Gastroesophageal sphincter (tissue), 4 donors: ENCODE data around the gene TNFSF4. TPM values are rescaled to one million over a fixed set of nuclear protein-coding genes. Genes with fewer than 3 reads are reported as not detected.

Experiments used
- ATAC-seq: fragments of 150-250 bp; one replicate; pipeline ENCODE4 v1.9.1; 2016; ENCODE audit warnings: mild to moderate bottlenecking, moderate library complexity
- H3K27ac ChIP-seq, 4 donors: fragments of 200-600 bp; sonication (generic) in 3 of 4; 1 replicate in 3 of 4; 2 replicates in 1 of 4; pipeline ENCODE4 v1.5.1; 2016 to 2019
- H3K27me3 ChIP-seq: fragments of 200-600 bp; sonication (generic); one replicate; pipeline ENCODE4 v1.5.1; 2019
- H3K36me3 ChIP-seq, 2 donors: fragments of 200-600 bp; sonication (generic); one replicate each; pipeline ENCODE4 v1.5.1; 2019; ENCODE audit warnings: control low read depth in 1 of 2
- H3K4me1 ChIP-seq, 3 donors: fragments of 200-600 bp; sonication (generic); 1 replicate in 2 of 3; 2 replicates in 1 of 3; pipeline ENCODE4 v1.5.1; 2016 to 2019; ENCODE audit warnings: control low read depth in 2 of 3
- H3K4me3 ChIP-seq, 2 donors: fragments of 200-600 bp; sonication (generic); one replicate each; pipeline ENCODE4 v1.5.1; 2019; ENCODE audit warnings: mild to moderate bottlenecking in 1 of 2, moderate library complexity in 1 of 2
- H3K9me3 ChIP-seq, 3 donors: fragments of 200-600 bp; sonication (generic); one replicate each; pipeline ENCODE4 v1.5.1; 2017 to 2019; ENCODE audit warnings: control low read depth in 2 of 3
- EP300 ChIP-seq: sonication (generic); formaldehyde crosslinking; IDR thresholded peaks from one replicate; pipeline ENCODE4 v1.6.1; 2017; ENCODE audit warnings: antibody characterized with exemption, mild to moderate bottlenecking
- POLR2A ChIP-seq, 2 donors: fragments of 450-650 bp; IDR thresholded peaks; one replicate each; pipeline ENCODE4 v1.6.1; 2017; ENCODE audit warnings: antibody characterized with exemption in 2 of 2, mild to moderate bottlenecking in 2 of 2, moderate library complexity in 1 of 2
- POLR2AphosphoS5 ChIP-seq: sonication (generic); formaldehyde crosslinking; IDR thresholded peaks from one replicate; pipeline ENCODE4 v1.6.1; 2017; ENCODE audit warnings: antibody characterized with exemption
- WGBS, 2 donors: methylation state at CpG; one replicate each; pipeline ENCODE4 v1.1.5; 2018; ENCODE audit warnings: low coverage in 1 of 2; 5-methylcytosine and 5-hydroxymethylcytosine counted together
- total RNA-seq, 4 donors: library from RNA; depleted of rRNA; stranded (reverse); fragments of >200 nt; gene quantifications; one replicate each; pipeline ENCODE4 v1.1.0, GENCODE V29; 2016
- TF ChIP-seq, protein P1 (sequence below), 4 experiments: fragments of 200-600 bp in 2 of 4; fragments of 450-650 bp in 2 of 4; sonication (generic) in 1 of 4; IDR thresholded peaks; one replicate each; pipeline ENCODE4 v1.5.1; 2017 to 2019; ENCODE audit warnings: antibody characterized with exemption in 4 of 4, mild to moderate bottlenecking in 2 of 4, moderate library complexity in 2 of 4

Gene TNFSF4
- total RNA-seq, 4 donors from 2014 or later, result 2.6 to 24.0 (median 4.4) TPM

GRCh38 chr1:173149887-173150286 lies 57.2 kb downstream of the TNFSF4 start:
- Histone ChIP-seq H3K36me3 (no peaks in the 10 kb centered on the region), H3K27ac (no peak overlapping the region), H3K4me3 (no peak overlapping the region), H3K4me1 (no peaks in the 10 kb centered on the region), H3K27me3 (no peaks in the 10 kb centered on the region), H3K9me3 (peaks cover 0 to 28% (median 0%) of the 10 kb centered on the region in 3 donors)
- no peak for TF ChIP-seq POLR2A (IDR thresholded peaks at IDR 0.05)
- TF ChIP-seq, protein P1, sequence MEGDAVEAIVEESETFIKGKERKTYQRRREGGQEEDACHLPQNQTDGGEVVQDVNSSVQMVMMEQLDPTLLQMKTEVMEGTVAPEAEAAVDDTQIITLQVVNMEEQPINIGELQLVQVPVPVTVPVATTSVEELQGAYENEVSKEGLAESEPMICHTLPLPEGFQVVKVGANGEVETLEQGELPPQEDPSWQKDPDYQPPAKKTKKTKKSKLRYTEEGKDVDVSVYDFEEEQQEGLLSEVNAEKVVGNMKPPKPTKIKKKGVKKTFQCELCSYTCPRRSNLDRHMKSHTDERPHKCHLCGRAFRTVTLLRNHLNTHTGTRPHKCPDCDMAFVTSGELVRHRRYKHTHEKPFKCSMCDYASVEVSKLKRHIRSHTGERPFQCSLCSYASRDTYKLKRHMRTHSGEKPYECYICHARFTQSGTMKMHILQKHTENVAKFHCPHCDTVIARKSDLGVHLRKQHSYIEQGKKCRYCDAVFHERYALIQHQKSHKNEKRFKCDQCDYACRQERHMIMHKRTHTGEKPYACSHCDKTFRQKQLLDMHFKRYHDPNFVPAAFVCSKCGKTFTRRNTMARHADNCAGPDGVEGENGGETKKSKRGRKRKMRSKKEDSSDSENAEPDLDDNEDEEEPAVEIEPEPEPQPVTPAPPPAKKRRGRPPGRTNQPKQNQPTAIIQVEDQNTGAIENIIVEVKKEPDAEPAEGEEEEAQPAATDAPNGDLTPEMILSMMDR (IDR thresholded peaks at IDR 0.05), result no peak
- no peak for TF ChIP-seq POLR2AphosphoS5
- TF ChIP-seq EP300, result no peak
- ATAC-seq, result peak; percentile 92
- 57 to 78% methylated on average over 2 of the region's 2 CpGs for WGBS, 2 donors

DNA sequence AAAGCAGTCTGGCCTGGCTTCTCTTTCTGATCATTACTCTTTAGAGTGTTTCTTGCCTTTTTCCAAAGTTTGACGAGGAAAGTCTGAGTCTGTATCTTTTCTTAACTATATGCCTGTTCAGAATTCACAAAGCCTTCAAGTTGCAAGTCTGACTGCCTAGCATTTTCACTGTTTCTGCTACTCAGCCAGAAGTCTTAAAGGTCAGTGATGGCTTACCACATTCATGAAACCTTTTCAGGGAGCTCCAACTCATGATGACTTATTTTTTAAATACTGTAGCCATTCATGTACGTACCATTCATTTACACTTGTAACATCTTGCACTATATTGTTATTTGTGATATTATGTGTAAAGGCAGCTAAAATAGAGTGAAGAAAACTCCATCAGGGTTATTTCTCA lies 58.2 kb downstream of the TNFSF4 start:
- H3K4me1 ChIP-seq, result no peaks in the 10 kb centered on the region
- WGBS, 2 donors, result 63 to 86% methylated on average over 2 of the region's 2 CpGs
- no peak for ATAC-seq
- H3K9me3 ChIP-seq, result peaks cover 0 to 23% (median 0%) of the 10 kb centered on the region in 3 donors
- no peak overlapping the region for H3K4me3 ChIP-seq
- no peaks in the 10 kb centered on the region for H3K27me3 ChIP-seq
- H3K36me3 ChIP-seq, result no peaks in the 10 kb centered on the region
- TF ChIP-seq EP300, result no peak
- no peak for TF ChIP-seq POLR2AphosphoS5
- H3K27ac ChIP-seq, result no peak overlapping the region

- H3K4me3 ChIP-seq, result no peak overlapping the region
These were observed 58.6 kb downstream of the TNFSF4 start for GRCh38 chr1:173148545-173148944.

GRCh38 chr1:173140733-173141132 lies 66.4 kb downstream of the TNFSF4 start:
- no peak overlapping the region for H3K27ac ChIP-seq
- peaks cover 0 to 30% (median 0%) of the 10 kb centered on the region in 3 donors for H3K9me3 ChIP-seq
- H3K36me3 ChIP-seq, result no peaks in the 10 kb centered on the region
- no peaks in the 10 kb centered on the region for H3K27me3 ChIP-seq
- H3K4me1 ChIP-seq, result no peaks in the 10 kb centered on the region
- H3K4me3 ChIP-seq, result no peak overlapping the region
- ATAC-seq, result no peak
- TF ChIP-seq, protein P1 (IDR thresholded peaks at IDR 0.05), result no peak
- no peak for TF ChIP-seq POLR2AphosphoS5
- 76 to 79% methylated on average over 2 of the region's 2 CpGs for WGBS, 2 donors

More at GRCh38 chr1:173148545-173148944, 58.6 kb downstream of the TNFSF4 start:
- Histone ChIP-seq H3K36me3 (no peaks in the 10 kb centered on the region), H3K27ac (no peak overlapping the region), H3K4me1 (no peaks in the 10 kb centered on the region), H3K9me3 (peaks cover 0 to 19% (median 0%) of the 10 kb centered on the region in 3 donors), H3K27me3 (no peaks in the 10 kb centered on the region)
- TF ChIP-seq POLR2A (IDR thresholded peaks at IDR 0.05), result no peak
- no peak for TF ChIP-seq POLR2AphosphoS5
- TF ChIP-seq EP300, result no peak
- ATAC-seq, result no peak
- 50 to 80% methylated on average over 1 of the region's 2 CpGs for WGBS, 2 donors

DNA sequence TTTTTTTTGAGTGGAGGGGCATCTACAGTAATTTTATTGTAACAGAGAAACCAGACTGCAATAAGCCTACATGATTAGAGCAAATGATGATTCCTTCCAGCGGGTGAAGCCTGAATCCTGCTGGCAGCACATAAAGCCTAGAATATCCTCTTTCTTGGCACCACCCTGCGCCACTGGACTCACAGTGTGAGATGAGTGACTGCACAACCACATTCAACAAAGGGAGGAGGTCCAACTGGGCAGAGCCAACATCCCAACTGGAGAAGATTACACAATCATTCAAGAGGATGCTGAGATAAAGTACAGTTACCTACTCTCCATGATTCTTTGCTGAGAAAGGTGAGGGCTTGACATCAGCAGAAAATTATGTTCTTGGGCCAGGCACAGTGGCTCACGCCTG lies 67.4 kb downstream of the TNFSF4 start:
- ATAC-seq, result no peak
- no peak overlapping the region for H3K4me3 ChIP-seq
- no peak for TF ChIP-seq POLR2A (IDR thresholded peaks at IDR 0.05)
- no peak for TF ChIP-seq EP300
- TF ChIP-seq, protein P1 (IDR thresholded peaks at IDR 0.05), result no peak
- TF ChIP-seq POLR2AphosphoS5, result no peak
- H3K4me1 ChIP-seq, result no peaks in the 10 kb centered on the region
- H3K27ac ChIP-seq, result no peak overlapping the region
- peaks cover 0 to 21% (median 0%) of the 10 kb centered on the region in 3 donors for H3K9me3 ChIP-seq
- H3K36me3 ChIP-seq, result no peaks in the 10 kb centered on the region
- WGBS, 2 donors, result no CpG with 5 or more reads among the region's 3 CpGs
- no peaks in the 10 kb centered on the region for H3K27me3 ChIP-seq

GRCh38 chr1:173137107-173137706 lies 69.9 kb downstream of the TNFSF4 start:
- Histone ChIP-seq H3K4me3 (no peak overlapping the region), H3K4me1 (no peaks in the 10 kb centered on the region), H3K36me3 (no peaks in the 10 kb centered on the region), H3K27me3 (no peaks in the 10 kb centered on the region), H3K27ac (no peak overlapping the region), H3K9me3 (peaks cover 0 to 14% (median 0%) of the 10 kb centered on the region in 3 donors)
- TF ChIP-seq POLR2A (IDR thresholded peaks at IDR 0.05) (no peak), POLR2AphosphoS5 (no peak), EP300 (no peak)
- TF ChIP-seq, protein P1 (IDR thresholded peaks at IDR 0.05), result no peak
- no peak for ATAC-seq
- 86 to 89% methylated on average over 2 of the region's 2 CpGs for WGBS, 2 donors
